IPS DF 19.7 (cell line): Measurements from ENCODE around the gene SZT2.

ENCODE experiments used
- DNase-seq: peaks from one replicate; pipeline ENCODE4 v3.0.0-alpha.2; 2013; ENCODE audit warnings: low read depth, low spot score

SZT2 gene

DNA sequence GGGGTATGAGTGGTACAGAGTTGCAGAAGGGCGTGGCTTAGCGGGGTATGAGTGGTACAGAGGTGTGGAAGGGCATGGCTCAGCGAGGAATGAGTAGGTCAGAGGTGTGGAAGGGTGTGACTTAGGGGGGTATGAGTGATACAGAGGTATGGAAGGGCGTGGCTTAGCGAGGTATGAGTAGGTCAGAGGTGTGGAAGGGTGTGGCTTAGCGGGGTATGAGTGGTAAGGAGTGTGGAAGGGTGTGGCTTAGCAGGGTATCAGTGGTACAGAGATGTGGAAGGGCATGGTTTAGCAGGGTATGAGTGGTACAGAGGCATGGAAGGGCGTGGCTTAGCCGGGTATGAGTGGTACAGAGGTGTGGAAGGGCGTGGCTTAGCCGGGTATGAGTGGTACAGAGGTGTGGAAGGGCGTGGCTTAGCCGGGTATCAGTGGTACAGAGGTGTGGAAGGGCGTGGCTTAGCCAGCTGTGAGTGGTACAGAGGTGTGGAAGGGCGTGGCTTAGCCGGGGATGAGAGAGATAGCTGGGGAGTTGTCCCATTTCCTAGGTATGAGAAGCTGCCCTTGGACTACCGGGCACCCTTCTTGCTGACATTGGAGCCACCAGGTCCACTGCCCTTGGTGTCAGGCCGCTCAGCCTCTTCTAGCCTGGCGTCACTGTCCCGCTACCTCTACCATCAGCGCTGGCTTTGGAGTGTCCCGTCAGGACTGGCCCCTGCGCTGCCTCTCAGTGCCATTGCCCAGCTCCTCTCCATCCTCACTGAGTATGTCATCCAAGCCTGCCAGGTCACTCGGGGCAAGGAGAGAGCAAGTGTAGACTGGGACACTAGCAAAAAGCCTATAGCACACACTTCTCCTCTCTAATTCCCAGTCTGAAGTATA lies 34.2 kb downstream of the SZT2 start:
- no peak for DNase-seq

- DNase-seq = no peak
Measured at GRCh38 chr1:43425045-43425444, 35.3 kb downstream of the SZT2 start.

DNA sequence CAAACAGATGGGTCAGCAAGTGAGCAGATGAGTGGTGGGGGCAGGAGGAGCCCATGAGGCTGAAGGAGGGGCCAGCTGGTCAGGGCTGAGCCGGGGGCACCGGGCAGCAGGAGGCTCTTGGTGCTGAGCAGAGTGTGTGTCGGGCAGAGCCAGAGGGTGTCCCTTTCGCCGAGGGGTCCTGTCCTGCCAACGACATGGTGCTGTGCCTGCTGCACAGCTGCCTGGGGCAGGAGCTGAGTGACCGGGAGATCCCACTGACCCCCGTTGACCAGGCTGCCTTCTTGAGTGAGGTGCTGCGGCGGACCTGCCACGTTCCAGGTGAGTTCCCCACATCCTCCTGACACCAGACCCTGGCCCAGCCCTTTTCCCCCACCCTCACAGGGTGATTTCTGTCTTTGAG lies 36.5 kb downstream of the SZT2 start:
- DNase-seq = no peak

DNA sequence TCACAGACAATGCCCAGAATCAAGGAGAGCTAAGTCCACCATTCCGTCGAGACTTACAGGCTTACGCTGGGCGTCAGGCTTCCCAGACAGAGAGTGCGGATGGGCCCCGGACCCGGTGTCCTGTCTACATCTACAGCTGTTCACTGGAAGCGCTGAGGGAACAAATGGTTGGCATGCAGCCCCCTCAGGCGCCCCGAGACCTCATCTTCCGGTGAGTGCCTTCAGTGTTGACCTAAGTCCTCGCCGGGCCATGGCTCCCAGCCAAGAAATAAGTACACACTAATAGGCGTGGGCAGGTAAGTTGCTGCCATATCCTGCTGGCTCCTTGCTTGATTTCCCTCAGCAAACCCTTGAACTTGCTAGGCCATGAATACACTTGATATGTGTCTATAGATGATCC lies 37.8 kb downstream of the SZT2 start:
- no peak for DNase-seq

GRCh38 chr1:43427941-43428340 lies 38.2 kb downstream of the SZT2 start:
- no peak for DNase-seq

DNA sequence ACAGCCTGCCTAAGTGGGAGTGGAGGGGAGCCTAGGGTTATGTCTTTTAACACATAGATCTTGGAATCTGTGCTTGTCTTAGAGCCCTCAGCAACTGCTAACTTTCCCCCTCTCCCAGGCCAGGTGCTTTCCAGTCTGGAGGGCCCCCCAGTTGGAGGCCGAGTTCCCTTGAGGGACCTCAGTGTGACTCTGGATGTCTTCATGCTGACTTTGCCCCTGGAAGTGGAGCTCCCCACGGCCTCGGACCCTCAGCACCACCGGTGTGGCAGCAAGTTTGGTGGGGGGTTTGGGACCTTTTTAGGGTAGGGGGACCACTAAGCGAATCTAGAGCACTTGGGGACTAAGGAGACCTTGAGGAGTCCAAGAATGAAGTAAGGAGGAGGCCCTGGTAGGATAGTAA lies 41.1 kb downstream of the SZT2 start:
- no peak for DNase-seq

- DNase-seq = no peak
Measured at GRCh38 chr1:43431676-43432075, 42.0 kb downstream of the SZT2 start.

DNA sequence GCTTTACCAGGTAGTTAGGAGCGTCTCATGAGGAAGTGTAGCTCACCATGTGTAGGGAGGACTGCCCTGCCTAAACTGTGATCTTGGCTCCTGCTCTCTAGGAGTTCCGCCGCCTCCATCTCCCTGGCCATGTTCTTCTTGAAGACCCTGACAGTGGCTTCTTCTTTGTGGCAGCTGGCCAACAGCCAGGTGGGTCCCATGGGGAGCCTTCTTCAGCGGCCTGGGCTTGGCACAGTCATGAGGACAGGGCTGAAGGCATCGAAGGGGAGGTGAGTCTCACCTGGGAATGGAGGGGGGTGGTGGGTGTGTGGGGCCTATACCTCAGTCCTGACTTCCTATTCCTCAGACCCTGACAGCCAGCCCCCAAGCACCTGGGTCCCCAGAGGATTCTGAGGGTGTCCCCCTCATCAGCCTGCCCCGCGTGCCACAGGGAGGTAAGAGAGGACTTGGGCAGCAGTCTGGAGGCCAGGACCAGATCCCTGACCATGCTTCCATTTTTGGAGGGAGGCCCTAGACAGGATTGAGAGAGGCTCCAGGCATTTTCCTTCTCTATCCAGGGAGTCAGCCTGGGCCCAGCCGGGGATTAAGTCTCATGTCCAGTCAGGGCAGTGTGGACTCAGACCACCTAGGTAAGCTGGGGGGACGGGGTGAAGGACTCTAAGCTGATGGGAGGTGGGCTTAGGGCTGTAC lies 42.6 kb downstream of the SZT2 start:
- DNase-seq = no peak

GRCh38 chr1:43432907-43433306 lies 43.2 kb downstream of the SZT2 start:
- DNase-seq = no peak

DNA sequence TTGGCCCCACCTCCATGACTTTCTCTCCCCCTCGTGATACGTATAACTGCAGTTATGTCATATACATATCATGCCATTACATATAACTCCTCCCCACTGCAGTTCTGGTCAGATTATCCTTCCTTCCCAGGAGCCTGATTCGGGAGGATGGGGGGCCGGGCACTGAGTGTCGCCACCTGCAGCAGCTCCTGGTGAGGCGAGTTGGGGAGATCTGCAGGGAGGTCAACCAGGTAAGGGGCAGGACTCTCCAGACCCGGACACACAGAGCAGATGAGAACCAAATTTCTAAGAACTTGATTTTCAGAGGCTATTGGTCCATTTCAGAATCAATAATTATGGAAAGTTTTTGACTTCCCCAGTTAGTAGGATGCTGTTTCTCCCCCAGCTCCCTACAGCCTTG lies 44.6 kb downstream of the SZT2 start:
- no peak for DNase-seq

- no peak for DNase-seq
Measured at GRCh38 chr1:43435146-43436145, 45.7 kb downstream of the SZT2 start.

DNA sequence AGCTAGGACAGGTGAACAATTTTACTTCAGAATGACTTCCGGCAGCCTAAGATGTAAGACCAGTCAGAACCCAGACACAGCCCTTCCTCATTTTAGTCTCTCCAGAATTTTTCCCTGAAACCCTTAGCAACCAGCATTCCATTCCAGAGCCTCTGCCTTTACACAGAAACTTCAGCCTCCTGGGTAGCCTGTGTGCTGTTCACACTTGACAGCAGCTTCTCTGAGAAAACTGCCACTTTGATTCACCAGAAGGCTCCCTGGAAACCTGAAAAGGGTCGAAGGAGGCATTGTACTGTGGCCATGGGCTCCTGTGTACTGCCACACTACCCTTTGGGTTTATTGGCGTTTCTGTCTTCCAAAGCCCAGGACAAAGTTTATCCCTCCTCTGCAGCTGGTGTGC lies 46.7 kb downstream of the SZT2 start:
- no peak for DNase-seq

DNA sequence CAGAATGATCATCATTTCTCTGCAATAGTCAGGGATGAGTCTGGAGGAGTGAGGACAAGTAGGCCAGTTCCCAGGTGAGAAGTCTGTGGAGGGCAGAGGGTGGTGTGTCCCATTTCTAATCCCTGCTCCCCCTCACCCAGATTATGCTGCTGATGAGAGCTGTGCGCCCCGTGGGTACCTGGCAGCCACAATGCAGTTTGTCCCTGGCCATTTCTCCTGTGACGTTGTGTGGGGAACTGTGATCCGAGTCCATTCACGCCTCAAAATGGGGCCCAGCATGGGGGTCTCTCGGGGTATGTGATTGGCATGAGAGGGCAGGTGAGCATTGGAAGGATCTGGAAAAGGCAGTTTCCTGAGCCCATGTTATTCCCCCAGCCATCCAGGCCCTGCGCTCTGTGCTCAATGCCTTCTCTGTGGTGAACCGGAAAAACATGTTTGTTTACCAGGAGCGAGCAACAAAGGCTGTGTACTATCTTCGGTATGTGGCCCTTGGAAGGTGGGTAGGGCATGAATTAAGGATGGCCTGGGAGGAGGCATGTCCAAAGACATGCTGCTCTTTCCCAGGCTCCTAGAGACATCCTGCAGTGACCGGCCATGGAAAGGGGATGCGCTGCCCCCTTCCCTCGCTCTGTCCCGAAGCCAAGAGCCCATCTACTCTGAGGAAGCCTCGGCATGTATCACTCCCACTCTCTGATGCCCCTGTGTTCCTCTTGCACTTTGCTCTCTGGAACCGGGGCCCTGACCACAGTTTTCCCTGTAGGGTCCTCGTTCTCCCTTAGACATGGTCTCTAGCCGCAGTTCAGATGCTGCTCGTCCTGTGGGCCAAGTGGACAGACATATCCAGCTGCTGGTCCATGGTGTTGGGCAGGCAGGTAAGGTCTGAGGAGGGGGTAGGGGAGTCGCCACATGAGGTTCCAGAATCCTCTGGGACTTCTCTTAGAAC lies 47.6 kb downstream of the SZT2 start:
- no peak for DNase-seq

DNA sequence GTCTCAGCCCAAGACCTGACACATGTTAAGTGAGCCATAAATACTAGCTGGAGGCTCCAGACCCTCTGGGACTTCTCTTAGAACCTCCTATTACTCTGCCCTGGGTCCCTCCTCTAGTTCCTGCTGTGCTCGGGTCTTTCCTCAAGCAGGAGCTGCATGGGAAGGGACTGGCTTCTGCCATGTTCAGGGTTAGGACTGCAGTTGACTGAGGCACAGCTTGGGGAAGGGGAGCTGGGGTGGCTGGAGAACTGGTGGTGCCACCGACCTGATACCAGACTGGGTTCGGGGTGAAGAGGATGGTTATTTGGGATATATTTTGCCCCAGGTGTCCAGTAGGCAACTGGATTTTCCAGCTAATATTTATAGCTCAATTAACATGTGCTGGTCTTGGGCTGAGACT lies 48.3 kb downstream of the SZT2 start:
- DNase-seq = no peak

DNA sequence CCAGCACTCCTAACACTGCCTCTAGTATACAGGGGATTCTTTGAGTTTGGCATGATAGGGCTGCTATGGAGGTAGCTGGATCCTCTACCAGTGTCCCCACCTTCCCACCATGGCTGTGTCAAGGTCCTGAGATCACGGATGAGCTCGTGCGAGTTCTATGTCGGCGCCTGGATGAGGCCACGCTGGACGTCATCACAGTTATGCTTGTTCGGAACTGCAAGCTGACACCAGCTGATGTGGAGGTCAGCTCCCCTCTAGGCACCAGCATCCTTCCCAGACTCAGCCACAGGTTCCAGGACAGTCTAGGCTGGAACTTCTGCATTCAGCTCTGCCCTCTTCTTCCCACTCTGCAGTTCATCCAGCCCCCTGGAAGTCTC lies 48.9 kb downstream of the SZT2 start:
- DNase-seq = no peak

DNA sequence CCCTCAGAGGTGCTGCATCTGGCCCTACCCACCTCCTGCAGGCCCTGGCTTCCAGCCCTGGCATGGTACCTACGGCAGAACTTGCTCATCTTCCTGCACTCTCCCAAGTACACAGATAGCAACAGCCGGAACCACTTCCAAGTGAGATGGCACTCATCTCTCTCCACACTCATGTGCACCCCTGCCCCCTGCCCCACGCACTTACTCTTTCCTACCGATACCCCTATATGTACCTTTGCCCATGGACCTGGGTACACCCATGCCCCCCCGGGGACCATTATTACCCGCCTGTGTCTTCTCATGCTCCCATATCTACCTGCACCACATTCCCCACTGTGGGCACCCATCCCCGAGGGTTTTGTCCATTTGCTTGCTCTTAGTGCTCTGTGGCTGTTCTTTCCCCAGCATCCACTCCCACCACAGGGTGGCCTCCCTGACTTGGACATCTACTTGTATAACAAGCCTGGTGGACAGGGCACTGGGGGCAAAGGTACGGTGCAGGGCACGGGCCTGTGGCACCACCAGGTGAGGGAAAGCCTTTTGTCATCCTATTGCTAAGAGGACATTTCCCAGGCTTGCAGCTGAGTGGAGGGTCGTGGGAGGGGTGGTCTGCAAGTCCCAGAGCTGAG lies 49.4 kb downstream of the SZT2 start:
- DNase-seq = no peak

GRCh38 chr1:43439781-43440180 lies 50.1 kb downstream of the SZT2 start:
- no peak for DNase-seq

GRCh38 chr1:43440358-43440757 lies 50.7 kb downstream of the SZT2 start:
- no peak for DNase-seq

GRCh38 chr1:43441166-43441893 lies 51.6 kb downstream of the SZT2 start:
- no peak for DNase-seq
